Epithelial cell of esophagus (primary cell): Measurements from ENCODE around the gene ELAVL1.
A peak's percentile ranks its signal among the peaks of the same experiment; 100 is the strongest.

Experiments
- DNase-seq: peaks from one replicate; pipeline ENCODE4 v3.0.0; 2010; ENCODE audit warnings: low read depth
- H3K4me3 ChIP-seq: 2 replicates; pipeline ENCODE4 v1.5.1; 2011; ENCODE audit warnings: mild to moderate bottlenecking, low read length, control low read depth
- CTCF ChIP-seq: IDR thresholded peaks from 2 replicates; pipeline ENCODE4 v1.5.1; 2011; ENCODE audit warnings: low read depth, mild to moderate bottlenecking, low read length, control low read depth, inconsistent platforms; ENCODE audit not compliant: insufficient read depth; ENCODE audit errors: missing control alignments

The ELAVL1 gene

GRCh38 chr19:7953060-7953459 lies 52.4 kb downstream of the ELAVL1 start:
- no peak overlapping the region for H3K4me3 ChIP-seq
- TF ChIP-seq CTCF: no peak
- DNase-seq: peak; percentile 84

DNA sequence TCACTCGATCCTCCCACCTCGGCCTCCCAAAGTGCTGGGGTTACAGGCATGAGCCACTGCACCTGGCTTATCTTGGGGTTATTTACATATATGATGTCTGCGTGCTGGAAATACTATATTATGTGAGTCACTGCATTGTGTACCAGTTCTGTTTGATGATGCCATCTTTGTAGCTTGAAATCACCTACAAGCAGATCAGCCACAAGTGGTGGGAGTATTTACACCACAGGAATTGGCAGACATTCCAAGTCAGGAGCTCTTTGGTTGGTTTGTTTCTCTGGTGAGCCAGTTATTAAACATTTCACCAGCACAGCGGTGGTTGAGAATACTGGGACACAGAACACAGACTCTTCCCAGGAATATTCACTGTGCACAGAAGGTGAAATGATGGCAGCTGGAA lies 57.5 kb downstream of the ELAVL1 start:
- no peak overlapping the region for H3K4me3 ChIP-seq
- no peak for TF ChIP-seq CTCF
- peak; percentile 72 for DNase-seq

DNA sequence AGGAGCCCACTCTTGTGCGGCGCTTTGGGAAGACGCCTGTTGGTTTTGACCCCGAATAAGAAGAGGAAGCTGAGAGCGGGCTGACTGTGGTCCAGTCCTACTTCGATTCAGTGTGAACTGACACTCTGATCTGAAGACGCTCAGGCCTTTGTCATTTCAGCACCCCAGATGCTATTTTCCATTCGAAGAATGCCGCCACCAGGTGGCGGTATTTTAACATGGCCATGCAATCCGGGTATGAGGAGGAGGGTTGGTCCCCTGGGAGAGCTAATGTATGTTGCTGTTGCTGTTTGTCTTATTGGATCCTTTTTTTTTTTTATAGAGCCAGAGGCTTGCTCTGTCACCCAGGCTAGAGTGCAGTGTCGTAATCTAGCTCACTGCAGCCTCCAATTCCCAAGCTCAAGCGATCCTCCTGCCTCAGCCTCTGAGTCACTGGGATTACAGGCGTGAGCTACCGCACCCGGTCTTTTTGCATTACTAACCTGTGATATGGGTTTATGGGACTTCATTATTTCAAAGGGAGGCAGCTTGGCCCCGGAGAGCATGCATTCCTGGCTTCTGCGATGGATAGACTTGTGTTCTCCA lies 61.2 kb downstream of the ELAVL1 start:
- DNase-seq: peak; percentile 92
- peak; percentile 83 for TF ChIP-seq CTCF

DNA sequence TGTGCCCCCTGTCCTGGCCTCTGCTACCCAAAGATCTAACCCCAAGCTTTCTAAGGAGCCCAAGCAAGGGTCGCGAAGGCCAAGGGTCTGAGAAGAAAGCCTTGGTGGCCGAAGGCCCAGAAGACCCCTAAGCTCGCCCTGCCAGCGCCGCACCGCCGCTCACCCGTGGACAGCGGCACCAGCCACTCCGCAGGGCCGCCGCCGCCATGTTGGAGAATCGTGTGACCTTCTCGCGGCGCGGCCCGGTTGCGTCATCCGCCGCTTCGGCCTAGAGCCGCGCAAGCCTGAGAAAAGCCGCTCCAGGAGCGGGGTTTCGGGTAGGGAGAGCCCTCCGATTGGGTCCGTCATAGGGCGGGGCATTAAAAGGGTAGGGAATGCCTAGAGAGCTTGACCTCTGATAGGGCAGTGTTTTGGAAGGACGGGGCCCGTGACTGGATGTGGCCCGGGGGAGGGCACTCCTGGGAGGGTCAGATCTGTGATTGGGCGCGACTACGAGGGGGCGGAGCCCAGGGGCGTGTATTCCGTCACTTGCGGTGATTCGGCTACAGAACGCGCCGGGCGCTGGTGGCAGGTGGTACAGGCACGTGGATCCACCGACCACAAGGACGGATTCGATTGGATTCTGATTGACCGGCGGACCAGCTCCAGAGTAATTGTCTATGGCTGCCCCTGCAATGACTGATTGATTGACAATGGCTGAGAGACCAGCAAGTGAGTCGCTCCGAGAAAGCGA lies 61.8 kb downstream of the ELAVL1 start, which contains the start of gene TIMM44:
TSS of gene TIMM44 (minus strand) at position 223 of the 733 bp plus-strand sequence. CDS start at position 208, 15 bp downstream.
- TF ChIP-seq CTCF: no peak
- H3K4me3 ChIP-seq: peak within 1 kb of the TSS; percentile 96
- peak; percentile 100 for DNase-seq

More for the DNA sequence above, 61.2 kb downstream of the ELAVL1 start:
- peak overlapping the region; percentile 96 for H3K4me3 ChIP-seq

GRCh38 chr19:7942981-7943443 lies 62.4 kb downstream of the ELAVL1 start:
- no peak for DNase-seq

GRCh38 chr19:7941895-7942596 lies 63.4 kb downstream of the ELAVL1 start:
- TF ChIP-seq CTCF: no peak
- no peak for DNase-seq
- H3K4me3 ChIP-seq: peak overlapping the region; percentile 96

More at GRCh38 chr19:7942981-7943443, 62.4 kb downstream of the ELAVL1 start:
- H3K4me3 ChIP-seq: peak overlapping the region; percentile 96
- TF ChIP-seq CTCF: no peak
